Measurements from ENCODE around the gene NFYB.

Gene NFYB

GRCh38 chr12:104132351-104132956, 5.6 kb downstream of the NFYB start:
- TF ChIP-seq CEBPB (IDR thresholded peaks at IDR 0.05) (no peak), YY1 (IDR thresholded peaks at IDR 0.05; ENCODE audit: low read depth) (no peak), EGR1 (IDR thresholded peaks at IDR 0.05) (no peak), NFIC (IDR thresholded peaks at IDR 0.05) (no peak), TAF1 (IDR thresholded peaks at IDR 0.05; ENCODE audit: low read depth) (no peak), RAD21 (IDR thresholded peaks at IDR 0.05; ENCODE audit: low read depth) (no peak), TCF12 (IDR thresholded peaks at IDR 0.05; ENCODE audit: low read depth) (no peak), MAX (IDR thresholded peaks at IDR 0.05) (no peak), USF1 (IDR thresholded peaks at IDR 0.05) (no peak), EP300 (IDR thresholded peaks at IDR 0.05; ENCODE audit: borderline replicate concordance) (no peak), FOXM1 (IDR thresholded peaks at IDR 0.05; ENCODE audit: borderline replicate concordance, low read depth) (no peak), TEAD4 (IDR thresholded peaks at IDR 0.05) (no peak), REST (IDR thresholded peaks at IDR 0.05; ENCODE audit: low read depth) (no peak), CREB1 (IDR thresholded peaks at IDR 0.05; ENCODE audit: low read depth) (no peak), ZBTB7A (IDR thresholded peaks at IDR 0.05; ENCODE audit: low read depth) (no peak)

DNA sequence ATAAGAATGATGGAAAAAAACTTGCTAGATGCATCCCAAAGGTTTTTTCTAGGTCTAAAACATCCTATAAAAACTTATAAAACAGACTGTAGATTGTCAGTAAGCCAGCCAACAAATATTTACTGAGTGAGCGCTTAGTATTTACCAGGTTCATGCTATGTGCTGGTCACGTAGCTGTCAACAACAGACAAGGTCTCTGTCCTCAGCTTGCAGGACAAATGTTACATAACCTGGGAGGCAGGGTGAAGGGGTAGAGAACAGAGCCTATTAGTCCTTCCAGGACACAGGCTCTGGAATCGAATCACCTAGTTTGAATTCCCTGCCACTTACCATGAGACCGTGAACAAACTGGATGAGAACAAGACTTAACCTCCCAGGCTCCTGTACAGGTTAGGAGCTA, 6.4 kb downstream of the NFYB start:
- TF ChIP-seq FOXM1 (IDR thresholded peaks at IDR 0.05; ENCODE audit: borderline replicate concordance, low read depth) = no peak
- no peak for TF ChIP-seq TCF12 (IDR thresholded peaks at IDR 0.05; ENCODE audit: low read depth)
- TF ChIP-seq CREB1 (IDR thresholded peaks at IDR 0.05; ENCODE audit: low read depth) = no peak

DNA sequence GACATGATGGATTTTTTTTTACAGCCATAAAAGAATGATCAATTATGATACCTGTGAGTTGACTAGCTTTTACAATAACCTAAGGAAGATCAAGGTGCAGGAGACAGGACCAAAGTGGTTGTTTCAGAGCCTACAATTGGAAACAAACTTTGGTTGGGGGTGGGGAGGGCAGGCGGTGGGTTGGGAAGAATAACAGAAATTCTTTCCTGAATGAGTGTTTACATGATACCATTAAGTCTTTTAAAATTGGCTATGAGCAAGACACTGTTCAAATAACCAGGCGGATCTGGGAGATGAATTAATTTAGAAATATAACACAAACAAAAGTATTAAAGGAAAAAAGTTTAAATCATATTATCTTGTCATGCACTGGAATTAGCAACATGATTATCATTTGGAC, 7.2 kb downstream of the NFYB start:
- no peak for TF ChIP-seq FOXM1 (IDR thresholded peaks at IDR 0.05; ENCODE audit: borderline replicate concordance, low read depth)
- no peak for TF ChIP-seq MAX (IDR thresholded peaks at IDR 0.05)
- no peak for TF ChIP-seq YY1 (IDR thresholded peaks at IDR 0.05; ENCODE audit: low read depth)
- TF ChIP-seq REST (IDR thresholded peaks at IDR 0.05; ENCODE audit: low read depth) = no peak
- no peak for TF ChIP-seq TCF12 (IDR thresholded peaks at IDR 0.05; ENCODE audit: low read depth)
- TF ChIP-seq CEBPB (IDR thresholded peaks at IDR 0.05) = no peak
- no peak for TF ChIP-seq CREB1 (IDR thresholded peaks at IDR 0.05; ENCODE audit: low read depth)
- TF ChIP-seq RAD21 (IDR thresholded peaks at IDR 0.05; ENCODE audit: low read depth) = no peak
- no peak for TF ChIP-seq EP300 (IDR thresholded peaks at IDR 0.05; ENCODE audit: borderline replicate concordance)
- no peak for TF ChIP-seq USF1 (IDR thresholded peaks at IDR 0.05)
- TF ChIP-seq ZBTB7A (IDR thresholded peaks at IDR 0.05; ENCODE audit: low read depth) = no peak
- no peak for TF ChIP-seq NFIC (IDR thresholded peaks at IDR 0.05)
- no peak for TF ChIP-seq TEAD4 (IDR thresholded peaks at IDR 0.05)
- no peak for TF ChIP-seq TAF1 (IDR thresholded peaks at IDR 0.05; ENCODE audit: low read depth)
- no peak for TF ChIP-seq EGR1 (IDR thresholded peaks at IDR 0.05)

- TF ChIP-seq EGR1 (IDR thresholded peaks at IDR 0.05) = no peak
- TF ChIP-seq USF1 (IDR thresholded peaks at IDR 0.05) = no peak
- TF ChIP-seq TAF1 (IDR thresholded peaks at IDR 0.05; ENCODE audit: low read depth) = no peak
- no peak for TF ChIP-seq REST (IDR thresholded peaks at IDR 0.05; ENCODE audit: low read depth)
- TF ChIP-seq MAX (IDR thresholded peaks at IDR 0.05) = no peak
- TF ChIP-seq RAD21 (IDR thresholded peaks at IDR 0.05; ENCODE audit: low read depth) = no peak
- TF ChIP-seq CEBPB (IDR thresholded peaks at IDR 0.05) = no peak
- no peak for TF ChIP-seq TEAD4 (IDR thresholded peaks at IDR 0.05)
- no peak for TF ChIP-seq NFIC (IDR thresholded peaks at IDR 0.05)
These were observed 11.5 kb downstream of the NFYB start for GRCh38 chr12:104126548-104126947.
